Activated CD4-positive, alpha-beta T cell treated with anti-CD3 and anti-CD28 coated beads, Interleukin-2, amount 50 U/mL, for 48 hours (primary cell): ENCODE data around the gene PODXL2.

Experiments
- DNase-seq, 2 experiments: peaks; one replicate each; pipeline ENCODE4 v3.0.0-alpha.2; 2020

PODXL2 gene

GRCh38 chr3:127711021-127711695 is 82.2 kb downstream of the PODXL2 start:
- DNase-seq, result no peak

- DNase-seq, result no peak
Measured at GRCh38 chr3:127711896-127712295, 82.9 kb downstream of the PODXL2 start.

GRCh38 chr3:127712461-127712860 is 83.5 kb downstream of the PODXL2 start:
- no peak for DNase-seq

- no peak for DNase-seq
Measured at GRCh38 chr3:127712881-127713771, 84.1 kb downstream of the PODXL2 start.

- no peak for DNase-seq
Measured at GRCh38 chr3:127714125-127714571, 85.2 kb downstream of the PODXL2 start.

GRCh38 chr3:127714866-127715265 is 85.9 kb downstream of the PODXL2 start:
- DNase-seq, result no peak

- no peak for DNase-seq
Measured at GRCh38 chr3:127715532-127715931, 86.5 kb downstream of the PODXL2 start.

GRCh38 chr3:127716384-127716783 is 87.4 kb downstream of the PODXL2 start:
- DNase-seq, result no peak

- no peak for DNase-seq
Measured at GRCh38 chr3:127717357-127718244, 88.6 kb downstream of the PODXL2 start.

- no peak for DNase-seq
Measured at GRCh38 chr3:127718245-127718915, 89.4 kb downstream of the PODXL2 start.

- no peak for DNase-seq
Measured at GRCh38 chr3:127718916-127719290, 89.9 kb downstream of the PODXL2 start.

GRCh38 chr3:127719369-127719768 is 90.4 kb downstream of the PODXL2 start:
- no peak for DNase-seq

- no peak for DNase-seq
Measured at GRCh38 chr3:127720161-127720823, 91.3 kb downstream of the PODXL2 start.

GRCh38 chr3:127720985-127721935 is 92.3 kb downstream of the PODXL2 start:
- DNase-seq, result no peak

GRCh38 chr3:127722091-127722784 is 93.3 kb downstream of the PODXL2 start:
- DNase-seq, result no peak
